Prostate gland (tissue), 1 donor: ENCODE data around the gene CLEC9A.

Source experiments
- POLR2A ChIP-seq: fragments of 450-650 bp; IDR thresholded peaks from one replicate; pipeline ENCODE4 v1.6.1; 2016; ENCODE audit warnings: antibody characterized with exemption, mild to moderate bottlenecking
- POLR2AphosphoS5 ChIP-seq: sonication (generic); formaldehyde crosslinking; IDR thresholded peaks from one replicate; pipeline ENCODE4 v1.6.1; 2017; ENCODE audit warnings: antibody characterized with exemption

GRCh38 chr12:10065241-10065640 is 34.8 kb downstream of the CLEC9A start:
- TF ChIP-seq POLR2AphosphoS5 (no peak), POLR2A (no peak)
